RWPE2 (cell line): ENCODE results near the gene NOS1AP.

ENCODE experiments used
- ATAC-seq: fragments of 200-7000 bp; cut with Tn5 transposase; 3 replicates; pipeline ENCODE4 v1.9.1; 2021; ENCODE audit warnings: low read depth
- DNase-seq: peaks from one replicate; pipeline ENCODE4 v3.0.0-alpha.2; 2020; ENCODE audit warnings: low spot score
- H3K27ac ChIP-seq: fragments of 450-650 bp; 2 replicates; pipeline ENCODE4 v1.5.1; 2017; ENCODE audit warnings: mild to moderate bottlenecking; ENCODE audit not compliant: poor library complexity, severe bottlenecking
- H3K27me3 ChIP-seq: fragments of 250-450 bp; sonication (Bioruptor Pico); 2 replicates; pipeline ENCODE4 v1.5.1; 2021; ENCODE audit warnings: mild to moderate bottlenecking, moderate library complexity; ENCODE audit not compliant: insufficient read depth, poor library complexity, severe bottlenecking
- H3K36me3 ChIP-seq: fragments of 250-450 bp; sonication (Bioruptor Pico); 2 replicates; pipeline ENCODE4 v1.5.1; 2020; ENCODE audit warnings: low read depth, mild to moderate bottlenecking, moderate library complexity
- H3K4me1 ChIP-seq: fragments of 250-450 bp; sonication (Bioruptor Pico); 2 replicates; pipeline ENCODE4 v1.5.1; 2021; ENCODE audit warnings: mild to moderate bottlenecking, moderate library complexity; ENCODE audit not compliant: insufficient read depth, poor library complexity, severe bottlenecking
- H3K4me3 ChIP-seq: fragments of 250-450 bp; sonication (Bioruptor Pico); 2 replicates; pipeline ENCODE4 v1.5.1; 2021; ENCODE audit warnings: mild to moderate bottlenecking, moderate library complexity; ENCODE audit not compliant: severe bottlenecking
- H3K9me3 ChIP-seq: fragments of 250-450 bp; sonication (Bioruptor Pico); 2 replicates; pipeline ENCODE4 v1.5.1; 2021; ENCODE audit warnings: mild to moderate bottlenecking, moderate library complexity; ENCODE audit not compliant: severe bottlenecking
- CTCF ChIP-seq: fragments of 450-650 bp; IDR thresholded peaks from one replicate; pipeline ENCODE4 v1.5.1; 2017; ENCODE audit warnings: mild to moderate bottlenecking, moderate library complexity; ENCODE audit not compliant: poor library complexity, severe bottlenecking

Gene NOS1AP

GRCh38 chr1:162178432-162178831 lies 108.9 kb downstream of the NOS1AP start:
- Histone ChIP-seq H3K4me3 (no peak overlapping the region), H3K27ac (no peak overlapping the region), H3K36me3 (no peaks in the 10 kb centered on the region), H3K4me1 (no peaks in the 10 kb centered on the region), H3K9me3 (no peaks in the 10 kb centered on the region), H3K27me3 (no peaks in the 10 kb centered on the region)
- ATAC-seq: no peak
- DNase-seq: no peak
- no peak for TF ChIP-seq CTCF

DNA sequence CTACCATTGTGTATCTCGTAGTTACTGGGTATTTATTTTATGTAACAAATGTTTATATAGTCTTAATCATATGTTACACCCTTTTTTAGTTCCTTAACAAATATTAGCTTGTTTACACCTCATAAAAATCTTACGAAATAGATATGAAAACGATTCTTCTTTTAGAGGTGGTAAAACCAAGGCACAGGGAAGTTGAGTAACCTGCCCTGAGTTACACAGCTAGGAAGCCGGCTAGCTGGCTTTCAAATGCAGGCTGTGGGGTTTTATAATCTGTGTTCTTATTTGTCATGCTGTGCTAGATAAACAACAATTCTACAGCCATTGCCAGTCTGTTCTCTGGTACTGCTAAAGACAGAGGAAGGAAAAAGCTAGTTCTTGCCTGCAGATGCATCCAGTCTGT lies 109.6 kb downstream of the NOS1AP start:
- H3K9me3 ChIP-seq: no peaks in the 10 kb centered on the region
- no peaks in the 10 kb centered on the region for H3K27me3 ChIP-seq
- no peak overlapping the region for H3K4me3 ChIP-seq
- ATAC-seq (no peak), DNase-seq (no peak)
- no peaks in the 10 kb centered on the region for H3K36me3 ChIP-seq
- no peak overlapping the region for H3K27ac ChIP-seq
- H3K4me1 ChIP-seq: no peaks in the 10 kb centered on the region
- TF ChIP-seq CTCF: no peak

- Histone ChIP-seq H3K4me3 (no peak overlapping the region), H3K27me3 (no peaks in the 10 kb centered on the region), H3K4me1 (no peaks in the 10 kb centered on the region), H3K9me3 (no peaks in the 10 kb centered on the region), H3K27ac (no peak overlapping the region), H3K36me3 (no peaks in the 10 kb centered on the region)
- TF ChIP-seq CTCF: no peak
- DNase-seq: no peak
- ATAC-seq: no peak
Observed at GRCh38 chr1:162180813-162181212, 111.3 kb downstream of the NOS1AP start.

GRCh38 chr1:162182090-162182489 lies 112.6 kb downstream of the NOS1AP start:
- H3K4me1 ChIP-seq: no peaks in the 10 kb centered on the region
- H3K27ac ChIP-seq: no peak overlapping the region
- H3K4me3 ChIP-seq: no peak overlapping the region
- no peaks in the 10 kb centered on the region for H3K36me3 ChIP-seq
- no peak for ATAC-seq
- no peak for DNase-seq
- H3K9me3 ChIP-seq: no peaks in the 10 kb centered on the region
- no peak for TF ChIP-seq CTCF
- no peaks in the 10 kb centered on the region for H3K27me3 ChIP-seq

DNA sequence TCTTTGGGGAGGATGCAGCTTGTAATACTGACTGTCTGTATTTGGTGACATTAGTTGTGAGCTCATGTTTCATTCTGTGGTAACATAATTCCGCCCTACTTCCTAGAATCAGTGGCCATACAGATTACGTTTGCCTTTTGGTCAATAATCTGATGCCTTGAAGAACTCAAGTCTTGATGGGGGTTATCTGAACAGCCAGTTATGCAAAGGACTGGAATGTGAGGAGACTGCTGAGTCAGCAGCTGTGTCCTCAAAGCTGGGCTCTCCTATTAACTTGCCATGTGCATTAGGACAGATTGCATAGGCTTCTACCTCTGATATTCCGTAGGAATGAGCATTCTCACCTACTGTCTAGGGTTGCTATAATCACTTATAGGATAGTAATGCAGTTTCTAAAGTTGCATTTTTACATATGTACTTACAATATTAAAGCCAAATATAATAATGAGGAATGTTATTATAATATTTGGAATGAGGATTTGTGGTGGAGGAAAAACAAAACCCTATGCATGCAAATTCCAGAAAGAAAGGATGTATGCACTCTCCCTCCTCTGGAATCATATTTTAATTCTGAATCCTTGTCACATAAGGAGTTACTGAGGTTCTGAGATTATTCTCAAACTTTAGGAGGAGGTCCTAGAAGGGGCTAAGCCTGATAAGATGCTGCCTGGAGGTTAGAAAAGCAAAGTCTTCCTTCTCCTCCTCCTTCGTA lies 116.0 kb downstream of the NOS1AP start:
- Histone ChIP-seq H3K4me1 (no peaks in the 10 kb centered on the region), H3K27ac (no peak overlapping the region), H3K4me3 (no peak overlapping the region), H3K27me3 (no peaks in the 10 kb centered on the region), H3K36me3 (no peaks in the 10 kb centered on the region), H3K9me3 (no peaks in the 10 kb centered on the region)
- DNase-seq (no peak), ATAC-seq (no peak)
- TF ChIP-seq CTCF: no peak
